RKO (cell line): ENCODE measurements around the gene C1QTNF1.
A peak's percentile ranks its signal among the peaks of the same experiment; 100 is the strongest.

Experiments
- DNase-seq: peaks from one replicate; pipeline ENCODE4 v3.0.0-alpha.2; 2016; ENCODE audit warnings: low spot score

The C1QTNF1 gene, protein sequence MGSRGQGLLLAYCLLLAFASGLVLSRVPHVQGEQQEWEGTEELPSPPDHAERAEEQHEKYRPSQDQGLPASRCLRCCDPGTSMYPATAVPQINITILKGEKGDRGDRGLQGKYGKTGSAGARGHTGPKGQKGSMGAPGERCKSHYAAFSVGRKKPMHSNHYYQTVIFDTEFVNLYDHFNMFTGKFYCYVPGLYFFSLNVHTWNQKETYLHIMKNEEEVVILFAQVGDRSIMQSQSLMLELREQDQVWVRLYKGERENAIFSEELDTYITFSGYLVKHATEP

DNA sequence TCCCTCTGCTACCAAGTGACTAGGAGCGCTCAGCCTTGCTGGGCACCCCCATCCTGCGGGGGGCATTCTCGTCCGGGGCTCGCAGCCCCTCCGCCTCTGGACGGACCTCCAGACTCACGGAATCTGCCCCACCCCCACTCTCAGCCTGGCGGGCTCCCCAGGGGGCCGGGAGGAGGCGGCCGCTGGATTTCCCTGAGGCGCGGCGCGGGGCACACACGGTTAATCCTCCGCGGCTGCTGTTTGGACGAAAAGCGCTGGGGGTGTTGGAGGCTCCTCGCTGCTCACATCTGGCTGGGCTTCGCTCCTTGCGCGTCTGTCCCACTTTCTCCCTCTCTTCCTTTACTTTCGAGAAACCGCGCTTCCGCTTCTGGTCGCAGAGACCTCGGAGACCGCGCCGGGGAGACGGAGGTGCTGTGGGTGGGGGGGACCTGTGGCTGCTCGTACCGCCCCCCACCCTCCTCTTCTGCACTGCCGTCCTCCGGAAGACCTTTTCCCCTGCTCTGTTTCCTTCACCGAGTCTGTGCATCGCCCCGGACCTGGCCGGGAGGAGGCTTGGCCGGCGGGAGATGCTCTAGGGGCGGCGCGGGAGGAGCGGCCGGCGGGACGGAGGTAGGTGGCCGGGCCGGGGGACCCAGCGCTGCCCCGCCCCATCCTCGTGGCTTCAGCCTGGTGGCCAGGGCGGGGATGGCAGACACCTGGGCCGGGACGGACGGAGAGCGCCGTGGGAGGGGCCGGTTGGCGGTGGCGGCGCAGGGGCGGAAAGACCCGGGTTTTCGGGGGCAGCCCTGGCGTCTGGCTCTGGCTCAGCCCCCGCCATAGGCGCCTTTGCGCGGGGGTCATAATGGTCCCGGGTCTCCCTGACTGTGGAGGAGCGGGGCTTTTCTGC lies at the start of gene C1QTNF1:
Gene C1QTNF1 (plus strand): TSS at position 284 of the 886 bp plus-strand sequence. CDS start 19,800 bp downstream, outside the sequence.
- peak; percentile 45 for DNase-seq

DNA sequence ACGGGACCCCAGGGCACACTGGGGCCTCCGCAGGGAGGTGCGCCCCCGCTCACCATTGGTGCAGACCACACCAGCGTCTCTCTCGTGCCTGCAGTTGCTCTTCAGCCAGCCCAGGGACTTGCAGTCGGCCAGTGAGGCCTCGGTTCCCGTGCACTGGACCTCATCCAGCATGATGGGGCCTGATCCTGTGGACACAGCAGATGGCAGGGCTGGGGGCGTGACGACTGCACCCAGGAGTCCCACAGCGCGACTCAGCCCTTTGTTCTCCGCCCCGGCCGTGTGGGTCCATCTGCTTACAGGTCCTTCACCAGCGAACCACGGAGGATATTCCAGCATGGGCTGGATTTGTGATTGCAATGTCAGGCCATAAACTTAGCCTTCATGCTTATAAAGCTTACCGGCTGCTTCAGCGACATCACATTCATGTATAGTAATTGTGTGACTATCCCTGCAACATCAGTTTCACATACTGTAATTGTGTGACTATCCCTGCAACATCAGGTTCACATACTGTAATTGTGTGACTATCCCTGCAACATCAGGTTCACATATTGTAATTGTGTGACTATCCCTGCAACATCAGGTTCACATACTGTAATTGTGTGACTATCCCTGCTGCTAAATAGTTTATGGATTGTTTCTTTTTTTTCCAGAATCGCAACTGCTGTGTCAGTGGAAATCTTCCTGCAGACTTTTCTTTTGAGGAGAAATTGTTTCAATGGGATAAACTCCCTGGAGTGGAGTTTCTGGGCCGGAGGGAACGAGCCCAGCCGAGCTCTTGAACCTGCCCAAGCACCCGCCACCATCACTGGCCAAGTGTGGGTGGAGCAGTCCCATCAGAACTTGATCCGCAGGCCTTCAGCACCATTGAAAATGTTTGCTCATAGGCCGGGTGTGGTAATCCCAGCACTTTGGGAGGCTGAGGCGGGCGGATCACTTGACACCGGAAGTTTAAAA lies 49.1 kb upstream of the C1QTNF1 start:
- peak; percentile 68 for DNase-seq

DNA sequence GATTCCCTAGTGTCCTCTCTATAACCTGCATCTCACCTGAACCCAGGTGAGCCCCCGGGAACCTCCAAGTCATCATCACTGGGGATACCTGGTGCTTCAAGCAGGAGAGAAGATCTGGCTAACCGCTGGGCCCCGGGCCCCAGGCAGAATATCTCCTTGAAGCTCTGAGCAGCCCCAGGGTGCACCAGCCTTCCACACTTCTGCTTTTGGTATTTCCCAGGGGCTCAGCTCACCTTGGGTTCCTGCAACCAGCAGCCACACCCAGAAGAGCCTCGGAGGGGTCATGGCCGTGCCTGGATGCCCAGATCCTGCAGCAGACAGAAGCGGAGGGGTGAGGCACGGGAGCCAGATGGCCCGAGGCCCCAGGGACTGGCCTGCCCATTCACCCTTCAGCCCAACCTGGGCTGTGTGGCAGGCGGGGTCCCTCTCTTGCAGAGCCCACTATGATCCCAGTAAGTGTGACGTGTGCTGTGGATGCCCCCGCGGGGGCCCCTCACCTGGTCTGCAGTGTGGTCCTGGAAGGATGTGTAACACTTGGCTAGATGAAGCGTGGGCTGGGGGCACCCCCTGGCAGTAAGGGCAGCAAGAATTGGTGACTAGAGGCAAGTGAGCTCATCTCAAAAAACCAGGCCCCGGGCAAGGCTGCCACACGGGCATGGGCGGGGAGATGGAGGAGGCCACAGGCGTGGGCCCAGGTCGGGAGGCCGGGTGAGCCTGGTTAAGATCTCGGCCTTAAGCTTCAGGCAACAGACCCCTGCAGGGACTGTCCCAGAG lies 46.9 kb upstream of the C1QTNF1 start:
- DNase-seq: no peak

DNA sequence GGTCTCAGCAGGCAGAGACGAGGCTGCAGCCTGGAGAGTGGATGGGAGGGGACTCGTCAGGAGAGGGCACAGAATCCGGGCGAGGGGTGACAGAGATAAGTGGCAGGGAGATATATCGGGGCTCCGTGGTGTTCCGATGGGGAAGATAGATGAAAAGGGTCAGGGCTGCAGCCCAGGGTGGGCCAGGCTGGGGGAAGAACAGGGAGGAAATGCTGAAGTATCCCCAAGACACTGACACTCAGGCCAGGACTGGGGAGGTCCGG lies 46.4 kb upstream of the C1QTNF1 start:
- no peak for DNase-seq

DNA sequence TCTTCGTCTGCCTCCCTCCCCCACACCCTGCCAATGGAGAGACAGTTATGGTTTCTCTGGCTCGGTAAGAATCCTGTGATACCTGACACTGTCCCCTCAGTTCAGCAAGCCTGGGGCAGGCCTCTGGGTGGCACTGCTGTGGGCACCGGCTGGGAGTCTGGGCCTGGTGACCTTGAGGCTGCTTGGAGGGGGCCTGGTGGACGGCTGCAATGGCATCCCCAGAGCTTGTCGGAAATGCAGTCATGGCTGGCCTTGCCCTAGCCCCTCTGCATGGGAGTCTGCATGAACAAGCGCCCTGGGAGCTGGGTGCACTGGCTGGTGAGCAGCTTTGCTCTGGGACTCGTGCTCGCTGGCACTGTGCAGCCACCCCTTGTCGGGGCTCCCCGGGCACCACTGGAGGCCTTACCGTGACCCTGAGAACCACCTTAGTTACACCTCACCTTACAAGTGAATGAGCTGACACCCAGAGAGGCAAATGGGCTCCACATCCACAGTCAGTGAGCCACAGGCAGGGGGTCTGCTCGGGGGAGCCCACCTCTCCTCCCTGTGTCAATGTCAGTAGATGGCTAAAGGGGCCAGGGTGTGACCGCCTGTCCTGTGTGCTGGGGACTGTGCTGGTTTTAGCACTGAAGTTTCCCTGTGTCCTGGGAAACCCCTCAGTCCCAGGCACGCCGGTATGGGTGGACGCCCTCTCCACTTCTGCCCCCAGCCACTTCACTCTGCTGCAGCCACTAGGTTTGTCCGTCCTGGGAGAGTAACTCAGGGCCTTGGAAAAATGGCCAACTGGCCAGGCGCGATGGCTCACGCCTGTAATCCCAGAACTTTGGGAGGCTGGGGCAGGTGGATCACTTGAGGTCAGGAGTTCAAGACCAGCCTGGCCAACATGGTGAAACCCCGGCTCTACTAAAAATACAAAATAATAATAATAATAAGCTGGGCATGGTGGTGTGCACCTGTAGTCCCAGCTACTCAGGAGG lies 45.7 kb upstream of the C1QTNF1 start:
- DNase-seq: no peak

DNA sequence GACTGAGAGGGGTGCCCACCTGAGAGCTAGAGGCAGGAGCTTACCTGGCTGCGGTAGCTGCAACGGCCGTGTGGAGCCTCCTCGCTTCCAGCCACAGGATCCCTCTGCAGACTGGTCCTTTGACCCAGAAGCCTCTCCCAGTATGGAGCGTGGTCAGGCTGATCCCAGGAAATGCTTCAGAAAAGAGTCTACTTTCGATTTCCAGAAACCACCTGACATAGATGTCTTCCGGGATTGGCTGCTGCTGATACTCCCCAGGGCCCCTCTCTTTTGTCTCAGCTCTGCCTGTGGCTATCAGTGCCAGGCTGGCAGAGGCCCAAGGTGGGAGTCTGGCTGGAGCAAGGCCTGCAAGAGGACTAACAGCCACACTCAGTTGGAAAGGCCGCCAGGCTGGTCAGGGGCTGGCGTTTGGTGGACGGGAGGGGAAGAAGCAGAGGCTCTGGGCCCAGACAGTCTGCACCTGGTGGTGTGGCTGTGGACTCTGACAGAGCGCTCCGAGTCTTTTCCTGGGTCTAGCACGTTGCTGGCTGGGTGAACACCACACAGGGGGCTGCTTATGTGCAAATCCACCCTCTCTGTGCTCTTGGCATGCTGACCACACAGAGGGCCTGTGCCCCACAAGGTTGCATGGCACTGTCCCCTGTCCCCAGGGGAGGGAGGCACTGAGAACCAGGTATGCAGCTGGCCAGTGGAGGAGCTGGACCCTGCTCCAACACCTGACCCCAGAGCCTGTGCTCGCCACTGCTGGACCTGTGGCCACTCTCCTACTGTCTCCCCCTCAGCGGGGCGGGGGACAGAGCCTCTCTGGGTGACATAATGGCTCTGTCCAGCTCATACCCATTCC lies 44.0 kb upstream of the C1QTNF1 start, which contains the start of gene LGALS3BP:
Gene LGALS3BP (minus strand): TSS at position 144 of the 844 bp plus-strand sequence. CDS start 2,732 bp downstream, outside the sequence.
- no peak for DNase-seq

DNA sequence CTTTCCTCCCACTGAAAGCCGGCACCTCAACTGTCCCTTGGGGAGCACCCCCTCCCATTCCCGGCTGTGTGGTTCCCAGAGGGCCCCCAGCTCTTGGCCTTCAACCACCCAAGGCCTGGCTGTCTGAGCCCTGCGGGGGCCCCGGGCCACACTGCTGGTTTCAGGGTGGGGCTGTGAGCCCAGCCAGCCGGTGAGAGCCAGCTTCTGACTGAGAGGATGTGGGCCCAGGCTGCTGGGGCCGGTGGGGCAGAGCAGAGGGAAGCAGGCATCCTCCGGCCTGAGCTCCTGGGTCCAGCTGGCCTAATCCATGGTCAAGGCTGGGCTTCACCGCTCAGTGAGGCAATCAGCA lies 43.4 kb upstream of the C1QTNF1 start:
- DNase-seq: no peak

DNA sequence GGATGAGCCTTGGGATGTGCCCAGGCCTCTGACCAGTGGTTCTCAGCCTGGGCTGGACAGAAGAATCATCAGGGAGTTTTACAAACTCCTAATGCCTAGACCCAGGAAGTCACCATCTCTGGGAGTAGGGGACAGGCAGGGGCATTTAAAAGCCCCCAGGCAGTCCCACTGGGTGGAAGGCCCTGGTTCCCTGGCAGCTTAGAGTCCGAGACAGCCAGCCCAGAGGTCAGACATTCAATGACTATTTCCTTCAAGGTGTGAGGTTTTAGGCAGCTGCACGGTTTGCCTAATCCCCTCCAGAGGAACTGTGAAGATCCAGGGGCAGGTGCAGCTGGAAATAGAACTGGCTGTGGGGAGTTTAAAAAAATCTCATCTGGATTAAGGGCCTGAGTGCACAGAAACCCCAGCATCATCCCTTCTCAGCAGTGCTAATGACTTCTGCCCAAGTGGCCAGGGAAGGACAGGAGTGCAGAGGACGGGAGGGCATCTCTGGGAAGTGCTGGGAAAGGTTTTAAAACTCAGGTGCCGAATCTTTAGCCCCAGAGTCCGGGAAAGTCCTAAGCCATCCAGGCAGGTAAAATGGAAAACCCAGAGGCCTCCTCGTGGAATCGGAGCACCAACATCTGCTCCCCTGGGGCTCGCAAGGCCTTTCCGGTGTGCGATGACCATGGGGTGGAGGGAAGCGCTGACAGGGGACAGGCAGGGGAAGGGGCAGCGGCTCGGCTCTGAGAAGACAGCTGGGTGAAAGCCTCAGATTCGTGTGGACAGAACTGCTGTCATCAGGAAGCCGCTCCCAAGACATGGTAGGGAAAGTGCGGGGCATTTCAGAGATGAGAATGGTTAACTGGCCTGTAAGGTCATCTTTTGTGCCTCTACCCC lies 42.7 kb upstream of the C1QTNF1 start:
- DNase-seq: no peak

DNA sequence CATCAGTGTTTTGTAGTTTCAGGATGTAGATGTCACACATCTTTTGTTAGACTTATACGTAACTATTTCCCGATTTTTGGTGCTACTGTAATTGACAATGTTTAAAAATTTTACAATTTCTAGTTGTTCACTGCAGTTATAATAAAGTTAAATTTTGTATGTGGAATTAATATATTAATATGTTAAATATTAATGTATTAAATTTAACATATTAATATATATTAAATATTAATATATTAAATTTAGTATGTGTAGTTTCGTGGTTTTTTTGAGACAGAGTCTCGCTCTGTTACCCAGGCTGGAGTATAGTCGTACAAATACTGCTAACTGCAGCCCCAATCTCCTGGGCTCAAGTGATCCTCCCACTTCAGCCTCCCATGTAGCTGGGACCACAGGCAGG lies 38.6 kb upstream of the C1QTNF1 start:
- no peak for DNase-seq

DNA sequence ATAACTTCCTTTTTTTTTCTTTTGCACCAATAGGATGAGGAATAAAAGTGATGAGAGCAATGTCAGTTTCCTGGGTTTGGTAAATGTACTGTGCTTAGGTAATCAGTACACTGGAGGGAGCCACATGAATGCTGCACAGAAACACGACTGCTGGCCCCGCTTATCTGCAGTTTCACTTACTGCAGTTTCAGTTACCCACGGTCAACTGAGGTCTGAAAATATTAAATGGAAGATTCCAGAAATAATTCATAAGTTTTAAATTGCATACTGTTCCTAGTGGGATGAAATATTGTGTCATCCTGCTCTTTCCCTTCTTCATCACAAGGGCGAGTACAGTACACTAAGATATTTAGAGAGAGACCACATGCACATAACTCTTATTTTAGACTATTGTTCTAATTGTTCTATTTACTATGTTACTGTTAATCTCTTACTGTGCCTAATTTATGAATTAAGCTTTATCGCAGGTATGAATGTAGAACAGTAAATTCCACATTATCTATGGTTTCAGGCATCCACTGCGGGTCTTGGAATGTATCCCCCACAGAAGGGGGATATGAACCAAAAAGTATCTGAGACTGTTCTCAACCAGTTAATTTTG lies 37.8 kb upstream of the C1QTNF1 start:
- DNase-seq: no peak

DNA sequence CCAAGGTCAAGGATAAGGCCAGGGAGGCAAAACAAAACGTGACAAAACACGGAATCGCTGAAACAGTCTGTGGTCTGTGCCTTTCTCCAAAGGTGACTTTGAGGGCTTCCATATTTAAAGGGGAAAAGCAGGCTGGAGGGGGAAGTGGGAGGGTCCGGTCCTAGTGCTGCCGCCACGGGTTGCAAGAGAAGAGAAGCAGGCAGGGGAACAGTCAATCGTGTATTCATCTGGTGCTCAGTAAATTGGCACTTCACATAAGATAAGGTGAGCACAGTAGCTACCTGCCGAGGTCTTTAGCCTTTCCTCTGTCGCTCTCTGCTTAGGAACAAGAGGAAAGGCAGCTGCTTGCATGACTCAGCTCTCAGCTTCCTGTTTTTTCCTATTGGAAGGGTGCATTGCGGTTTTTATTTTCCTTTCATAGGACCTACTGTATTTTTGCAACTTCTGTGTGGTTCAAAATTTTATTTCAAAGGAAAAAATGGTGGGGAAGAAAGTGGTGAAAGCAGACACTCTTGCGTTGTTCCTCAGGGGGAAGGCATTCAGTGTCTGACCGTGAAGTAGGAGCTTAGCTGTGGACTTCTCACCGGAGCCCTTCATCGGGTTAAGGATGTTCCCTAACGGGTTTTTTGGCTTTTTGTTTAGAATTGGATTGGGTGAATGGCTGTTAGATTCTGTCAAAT lies 37.2 kb upstream of the C1QTNF1 start:
- DNase-seq: peak; percentile 67

DNA sequence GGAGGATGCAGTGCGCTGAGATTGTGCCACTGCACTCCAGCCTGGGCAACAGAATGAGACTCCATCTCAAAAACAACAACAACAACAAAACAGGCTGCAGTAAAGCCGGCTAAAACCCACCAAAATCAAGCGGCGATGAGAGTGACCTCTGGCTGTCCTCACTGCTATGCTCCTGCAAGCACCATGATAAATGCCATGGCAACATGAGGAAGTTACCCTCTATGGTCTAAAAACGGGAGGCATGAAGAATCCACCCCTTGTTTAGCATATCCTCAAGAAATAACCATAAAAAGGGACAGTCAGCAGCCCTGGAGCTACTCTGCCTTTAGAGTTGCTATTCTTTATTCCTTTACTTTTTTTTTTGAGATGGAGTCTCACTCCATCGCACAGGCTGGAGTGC lies 35.8 kb upstream of the C1QTNF1 start:
- no peak for DNase-seq

DNA sequence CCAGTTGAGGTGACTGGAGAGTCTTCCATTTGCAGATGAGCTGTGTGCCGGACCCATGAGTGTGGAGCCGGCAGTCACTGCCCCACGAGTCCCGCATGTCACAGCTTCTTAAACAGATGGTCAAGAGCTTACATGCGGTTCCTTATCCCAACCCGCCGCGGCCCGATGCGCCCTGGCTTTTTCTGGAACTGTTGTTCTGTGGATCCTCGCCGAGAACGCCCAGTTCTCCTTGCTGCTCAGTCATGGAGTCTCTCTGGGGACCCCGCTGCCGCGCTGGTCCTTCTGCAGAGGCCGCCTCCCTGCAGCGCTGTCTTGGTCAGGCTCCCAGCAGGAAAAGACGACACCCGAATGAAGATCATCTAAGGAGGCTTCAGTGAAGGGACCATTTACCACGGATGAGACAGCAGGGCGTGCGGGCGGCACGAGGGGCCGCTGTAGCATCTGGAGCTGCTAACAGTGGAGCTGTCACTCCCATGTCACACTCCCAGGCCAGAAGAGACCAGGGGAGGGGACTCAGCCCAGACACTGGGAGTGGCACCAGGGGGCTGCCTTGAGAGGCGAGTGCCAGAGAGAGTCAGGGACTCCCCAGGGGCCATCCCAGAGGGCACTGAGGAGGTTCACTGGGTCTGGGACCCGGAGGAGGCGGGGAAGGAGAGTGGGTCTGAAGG lies 33.5 kb upstream of the C1QTNF1 start:
- DNase-seq: no peak

DNA sequence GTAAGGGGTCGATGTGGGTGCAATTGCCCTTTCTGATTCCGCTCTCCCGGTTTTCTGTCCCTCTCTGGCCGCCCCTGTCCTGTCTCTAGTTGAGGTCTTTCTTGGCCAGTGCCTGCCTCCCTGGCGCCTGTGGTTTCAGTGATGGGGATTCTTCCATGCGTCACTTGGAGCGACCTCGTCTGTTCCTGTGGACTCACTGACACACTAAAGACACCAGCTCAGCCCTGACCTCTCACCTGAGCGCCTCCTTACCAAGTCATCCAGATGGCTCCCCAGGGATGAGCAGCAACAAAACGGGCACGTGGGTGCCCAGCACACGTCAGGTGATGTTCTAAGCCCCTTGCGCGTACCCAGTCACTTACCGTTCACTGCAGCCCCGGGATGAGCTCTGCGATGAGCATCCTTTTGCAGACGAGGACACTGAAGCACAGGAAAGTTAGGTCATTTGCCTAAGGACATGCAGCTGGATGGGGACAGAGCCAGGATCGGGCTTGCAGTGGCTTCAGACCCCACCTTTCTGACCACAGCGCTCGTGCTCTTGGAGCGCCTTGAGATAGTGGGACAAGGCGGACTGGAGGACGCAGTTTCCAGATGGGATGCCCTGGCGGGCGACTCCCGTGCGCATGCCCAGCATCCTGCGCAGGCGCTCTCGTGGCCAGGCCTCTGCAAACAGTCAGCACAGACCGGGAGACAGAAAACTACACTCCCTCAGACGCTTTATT lies 32.8 kb upstream of the C1QTNF1 start:
- DNase-seq: no peak

DNA sequence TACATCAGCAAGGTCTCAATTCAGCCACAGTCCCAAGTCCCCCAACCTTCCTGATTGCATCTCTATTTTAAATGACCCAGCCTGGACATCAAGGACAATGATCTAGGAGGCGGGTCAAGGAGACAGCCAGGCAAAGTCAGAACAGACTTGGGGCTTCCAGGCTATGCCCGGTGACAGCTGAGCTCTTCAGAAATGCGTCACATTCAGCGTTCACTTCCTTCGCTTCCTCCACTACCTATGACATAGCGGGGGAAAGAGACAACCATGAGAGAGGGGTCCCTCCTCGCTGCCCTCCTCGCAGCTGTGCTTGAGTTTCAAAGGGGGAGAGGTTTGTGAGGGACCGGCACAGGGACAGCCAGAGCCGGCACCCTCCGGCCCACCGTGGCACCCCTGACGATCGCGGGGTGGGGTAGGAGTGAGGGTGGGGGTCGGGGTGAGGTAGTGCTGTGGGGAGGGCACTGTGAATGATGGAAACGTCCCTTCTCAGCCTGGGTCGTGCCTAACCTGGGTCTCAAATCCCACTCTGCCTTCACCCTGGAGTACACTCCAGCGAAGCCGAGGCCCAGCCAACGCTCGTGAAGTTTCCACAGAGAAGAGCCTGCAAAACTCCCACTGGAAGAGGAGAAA lies 31.9 kb upstream of the C1QTNF1 start:
- no peak for DNase-seq
